Measurements from ENCODE around the gene RIT1.

DNA sequence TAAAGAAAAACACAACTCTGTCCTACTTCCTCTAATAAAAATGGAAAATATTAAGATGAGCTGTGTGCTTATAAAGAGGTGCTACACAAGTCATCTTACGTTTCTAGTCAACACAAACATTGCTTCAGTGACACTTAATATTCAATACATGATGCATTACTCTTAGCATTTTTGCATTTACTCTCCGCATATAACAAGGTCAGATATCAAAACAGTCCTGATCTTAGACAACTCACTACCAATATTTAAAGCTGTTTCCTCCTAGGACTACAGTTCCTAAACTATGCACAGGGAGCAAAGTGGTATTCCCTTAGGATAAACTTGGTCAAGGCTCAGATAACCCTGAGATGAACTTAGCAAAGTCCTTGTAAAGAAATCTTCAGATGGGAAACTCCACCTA is 12.3 kb downstream of the RIT1 start:
- TF ChIP-seq EZH2phosphoT487 (IDR thresholded peaks at IDR 0.05; ENCODE audit: low read depth): no peak
- no peak for TF ChIP-seq CTCF (IDR thresholded peaks at IDR 0.05; ENCODE audit: low read depth, low read length)
